Activated CD4-positive, alpha-beta T cell treated with anti-CD3 and anti-CD28 coated beads, Interleukin-10, Interleukin-2, amounts not matched to agents 100 ng/mL and 50 ng/mL, durations not matched to agents 16 hours and 8 hours (primary cell): Measurements from ENCODE around the gene MARCHF10.

ENCODE experiments used
- DNase-seq: peaks from one replicate; pipeline ENCODE4 v3.0.0-alpha.2; 2020

Gene MARCHF10

GRCh38 chr17:62675701-62676100, 132.4 kb downstream of the MARCHF10 start:
- no peak for DNase-seq

- no peak for DNase-seq
Observed at GRCh38 chr17:62675260-62675659, 132.9 kb downstream of the MARCHF10 start.

GRCh38 chr17:62674841-62675240, 133.3 kb downstream of the MARCHF10 start:
- DNase-seq = no peak

DNA sequence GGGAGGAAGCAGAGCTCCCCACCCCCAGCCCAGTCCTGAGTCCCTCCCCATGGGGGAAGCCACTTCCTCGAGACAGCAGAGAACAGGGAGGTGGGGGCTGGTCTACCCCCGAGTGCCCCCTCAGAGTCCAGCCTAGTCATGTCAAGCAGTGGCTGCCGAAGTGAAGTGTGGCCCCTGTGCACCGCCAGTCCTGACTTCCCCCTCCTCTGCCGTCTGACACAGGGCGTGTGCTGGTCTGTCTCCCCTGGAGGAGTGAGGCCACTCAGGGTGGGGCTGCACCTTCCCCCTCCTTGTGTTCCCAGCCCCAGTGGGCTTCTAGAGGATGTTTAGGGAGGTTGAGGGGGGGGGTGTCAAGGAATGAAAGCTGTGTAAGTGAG, 133.8 kb downstream of the MARCHF10 start:
- no peak for DNase-seq

DNA sequence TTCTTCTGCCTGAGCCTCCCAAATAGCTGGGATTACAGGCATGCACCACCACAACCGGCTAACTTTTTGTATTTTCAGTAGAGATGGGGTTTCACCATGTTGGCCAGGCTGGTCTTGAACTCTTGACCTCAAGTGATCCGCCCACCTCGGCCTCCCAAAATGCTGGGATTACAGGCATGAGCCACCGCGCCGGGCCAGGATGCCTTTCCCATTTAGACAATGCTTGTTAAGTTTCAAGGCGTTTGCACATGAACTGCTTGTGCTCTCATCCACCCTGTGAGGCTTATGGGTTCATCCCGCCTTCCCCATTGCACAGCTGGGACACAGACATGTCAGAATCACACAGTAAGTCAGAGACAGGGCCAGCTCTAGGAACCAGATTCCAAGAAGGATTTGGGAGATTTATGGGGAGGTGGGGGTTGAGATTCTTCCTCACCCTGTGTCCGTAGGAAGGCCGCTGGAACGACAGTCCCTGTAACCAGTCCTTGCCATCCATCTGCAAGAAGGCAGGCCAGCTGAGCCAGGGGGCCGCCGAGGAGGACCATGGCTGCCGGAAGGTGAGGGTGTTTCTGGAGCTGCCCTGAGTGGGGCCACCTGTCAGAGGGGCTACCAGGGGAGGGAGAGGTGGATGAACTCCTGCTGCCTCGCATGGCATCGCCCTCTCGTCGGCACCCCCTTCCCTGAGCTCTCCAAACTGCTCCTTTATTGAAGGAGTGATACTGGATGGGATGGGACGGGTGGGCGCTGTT, 134.3 kb downstream of the MARCHF10 start:
- DNase-seq = no peak

DNA sequence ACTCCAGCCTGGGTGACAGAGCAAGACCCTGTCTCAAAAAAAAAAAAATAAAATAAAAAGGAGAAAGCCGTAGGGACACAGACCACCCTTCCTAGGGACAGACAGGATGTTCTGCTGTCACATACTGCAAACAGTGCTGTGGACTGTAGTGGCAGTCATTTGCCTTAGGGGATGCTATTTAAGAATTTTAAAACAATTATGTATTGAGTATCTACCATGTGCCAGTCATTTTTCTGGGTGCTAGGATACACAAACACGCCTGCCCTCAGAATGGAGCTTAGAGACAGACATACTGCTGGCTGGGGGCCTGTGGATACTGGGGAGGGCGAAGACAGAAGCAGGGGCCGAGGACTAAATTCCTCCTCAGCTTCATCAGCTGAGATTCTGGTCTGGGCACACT, 135.2 kb downstream of the MARCHF10 start:
- no peak for DNase-seq

DNA sequence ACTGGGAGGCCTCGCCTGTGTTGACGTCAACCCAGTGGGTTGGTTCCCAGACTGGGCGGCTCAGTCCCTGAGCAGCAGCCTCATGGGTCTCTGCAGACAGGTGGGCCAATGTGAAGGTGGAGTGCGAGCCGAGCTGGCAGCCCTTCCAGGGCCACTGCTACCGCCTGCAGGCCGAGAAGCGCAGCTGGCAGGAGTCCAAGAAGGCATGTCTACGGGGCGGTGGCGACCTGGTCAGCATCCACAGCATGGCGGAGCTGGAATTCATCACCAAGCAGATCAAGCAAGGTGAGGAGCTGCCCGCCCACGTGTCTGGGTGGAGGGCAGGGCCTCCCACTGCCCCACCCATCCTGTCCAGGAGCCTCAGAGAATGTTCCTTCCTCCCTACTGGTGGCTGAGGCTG, 136.6 kb downstream of the MARCHF10 start:
- DNase-seq = no peak

GRCh38 chr17:62670202-62670821, 137.8 kb downstream of the MARCHF10 start:
- no peak for DNase-seq

DNA sequence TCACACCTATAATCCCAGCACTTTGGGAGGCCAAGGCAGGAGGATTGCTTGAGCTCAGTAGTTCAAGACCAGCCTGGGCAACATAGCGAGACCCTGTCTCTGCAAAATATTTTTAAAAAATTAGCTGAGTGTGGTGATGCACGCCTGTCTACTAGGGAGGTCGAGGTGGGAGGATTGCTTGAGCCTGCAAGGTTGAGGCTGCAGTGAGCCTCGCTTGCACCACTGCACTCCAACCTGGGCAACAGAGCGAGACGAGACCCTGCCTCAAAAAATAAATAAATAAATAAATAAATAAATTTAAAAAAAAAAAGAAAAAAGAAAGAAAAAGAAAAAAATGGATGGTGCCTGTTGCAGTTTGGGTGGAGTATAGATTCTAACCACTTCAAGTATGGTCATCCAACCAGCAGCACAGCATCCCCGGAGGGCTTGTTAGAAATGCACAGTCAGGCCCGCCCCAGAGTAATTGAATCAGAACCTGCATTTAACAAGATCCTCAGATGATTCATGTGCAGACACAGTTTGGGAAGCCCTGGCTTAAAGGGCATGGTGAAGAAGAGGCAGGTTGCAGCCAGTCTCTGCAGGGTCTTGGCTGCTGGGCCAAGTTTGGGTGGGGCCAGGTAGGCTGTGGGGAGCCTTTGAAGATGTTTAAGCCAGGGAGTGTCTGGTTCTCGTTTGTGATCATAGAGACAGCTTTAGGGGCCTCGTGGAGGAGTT, 139.9 kb downstream of the MARCHF10 start:
- DNase-seq = no peak

DNA sequence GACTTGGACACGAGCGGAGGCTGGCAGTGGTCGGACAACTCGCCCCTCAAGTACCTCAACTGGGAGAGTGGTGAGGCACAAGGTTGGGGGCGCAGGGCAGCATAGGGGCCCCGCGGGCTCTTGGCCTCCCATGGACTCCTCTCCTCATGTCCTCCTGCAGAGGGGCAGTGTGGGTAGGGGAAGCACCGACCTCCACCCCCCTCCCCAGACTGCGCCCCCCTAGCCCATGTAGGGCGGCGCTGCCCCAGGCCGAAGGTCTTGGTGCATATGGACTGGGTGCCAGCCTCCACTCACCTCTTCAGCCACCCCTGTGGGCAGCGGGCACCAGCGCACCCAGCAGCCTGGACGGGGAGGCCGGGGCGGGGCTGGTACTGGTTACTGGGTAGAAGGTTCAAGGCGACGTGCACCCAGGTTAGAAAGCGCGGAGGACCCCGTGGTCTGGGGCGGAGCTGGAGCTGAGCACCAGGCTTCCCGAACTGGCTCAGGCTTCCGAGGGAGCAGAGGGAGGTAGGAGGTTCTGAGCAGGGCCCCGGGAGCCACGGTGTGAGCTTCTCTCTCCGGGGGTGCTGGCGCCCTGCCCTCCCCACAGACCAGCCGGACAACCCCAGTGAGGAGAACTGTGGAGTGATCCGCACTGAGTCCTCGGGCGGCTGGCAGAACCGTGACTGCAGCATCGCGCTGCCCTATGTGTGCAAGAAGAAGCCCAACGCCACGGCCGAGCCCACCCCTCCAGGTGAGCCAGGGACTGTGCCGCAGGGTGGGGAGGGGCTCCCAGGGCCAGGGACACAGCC, 141.1 kb downstream of the MARCHF10 start:
- DNase-seq = no peak

GRCh38 chr17:62666061-62666800, 141.9 kb downstream of the MARCHF10 start:
- DNase-seq = no peak

DNA sequence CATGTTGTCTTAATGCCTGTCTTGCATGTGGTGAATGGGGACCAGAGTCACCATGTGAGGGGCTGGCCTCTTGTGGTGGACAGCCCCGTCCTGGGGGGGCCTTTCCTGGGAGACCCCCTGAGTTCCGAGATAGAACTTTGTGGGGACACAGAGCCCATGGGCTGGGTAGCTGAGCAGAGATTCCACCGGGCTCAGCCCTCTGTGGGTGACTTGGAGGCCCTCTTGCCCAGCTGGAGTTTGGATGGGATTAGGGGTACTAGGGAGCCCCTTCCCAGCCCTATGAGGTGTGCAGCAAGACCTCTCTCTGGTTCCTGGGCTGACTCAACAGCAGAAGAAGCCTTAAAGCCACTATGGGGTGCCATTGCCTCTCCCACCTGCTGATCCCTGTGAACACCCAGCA, 142.5 kb downstream of the MARCHF10 start:
- no peak for DNase-seq

DNA sequence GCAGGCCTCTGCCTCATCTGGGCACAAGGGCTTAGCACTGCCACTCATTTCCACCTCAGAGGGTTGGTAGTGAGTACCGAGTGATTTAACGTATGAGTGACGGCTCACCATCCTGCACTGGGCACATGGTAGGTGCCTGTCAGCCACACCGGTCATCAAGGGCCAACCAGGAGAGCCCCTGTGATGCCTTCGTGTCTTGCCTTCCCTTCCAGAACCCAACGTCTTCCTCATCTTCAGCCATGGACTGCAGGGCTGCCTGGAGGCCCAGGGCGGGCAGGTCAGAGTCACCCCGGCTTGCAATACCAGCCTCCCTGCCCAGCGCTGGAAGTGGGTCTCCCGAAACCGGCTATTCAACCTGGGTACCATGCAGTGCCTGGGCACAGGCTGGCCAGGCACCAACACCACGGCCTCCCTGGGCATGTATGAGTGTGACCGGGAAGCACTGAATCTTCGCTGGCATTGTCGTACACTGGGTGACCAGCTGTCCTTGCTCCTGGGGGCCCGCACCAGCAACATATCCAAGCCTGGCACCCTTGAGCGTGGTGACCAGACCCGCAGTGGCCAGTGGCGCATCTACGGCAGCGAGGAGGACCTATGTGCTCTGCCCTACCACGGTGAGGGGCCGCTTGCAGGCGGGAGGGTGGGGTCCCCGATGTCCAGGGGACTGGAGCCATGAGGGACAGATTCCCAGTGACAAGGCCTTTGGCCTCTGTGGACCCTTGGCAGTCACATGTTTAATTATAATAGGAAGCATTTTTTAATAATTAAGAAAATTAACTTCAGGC, 143.6 kb downstream of the MARCHF10 start:
- DNase-seq = no peak

GRCh38 chr17:62663304-62663703, 144.8 kb downstream of the MARCHF10 start:
- DNase-seq = no peak

GRCh38 chr17:62662855-62663254, 145.3 kb downstream of the MARCHF10 start:
- no peak for DNase-seq

- no peak for DNase-seq
Observed at GRCh38 chr17:62661337-62661736, 146.8 kb downstream of the MARCHF10 start.

DNA sequence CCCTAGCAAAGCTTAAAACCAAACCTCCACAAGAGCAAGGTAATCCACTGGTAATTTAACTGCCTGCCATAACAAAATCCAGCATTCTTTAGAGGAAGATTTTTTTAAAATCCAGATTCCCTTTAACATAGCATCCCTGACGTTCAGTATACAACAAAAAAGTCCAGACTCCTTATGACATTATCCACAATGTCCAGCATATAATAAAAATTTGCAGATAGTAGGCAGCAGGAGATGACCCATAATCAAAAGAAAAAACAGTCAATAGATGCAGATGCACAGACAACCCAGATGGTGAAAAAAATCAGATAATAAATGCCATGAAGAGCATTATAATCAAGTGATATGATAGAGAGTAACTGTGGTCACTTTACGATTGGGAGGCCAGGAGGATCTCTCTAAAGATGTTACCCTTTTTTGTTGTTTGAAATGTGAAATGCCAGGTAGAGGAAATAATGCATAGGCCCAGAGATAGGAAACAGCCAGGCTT, 147.4 kb downstream of the MARCHF10 start:
- DNase-seq = no peak

DNA sequence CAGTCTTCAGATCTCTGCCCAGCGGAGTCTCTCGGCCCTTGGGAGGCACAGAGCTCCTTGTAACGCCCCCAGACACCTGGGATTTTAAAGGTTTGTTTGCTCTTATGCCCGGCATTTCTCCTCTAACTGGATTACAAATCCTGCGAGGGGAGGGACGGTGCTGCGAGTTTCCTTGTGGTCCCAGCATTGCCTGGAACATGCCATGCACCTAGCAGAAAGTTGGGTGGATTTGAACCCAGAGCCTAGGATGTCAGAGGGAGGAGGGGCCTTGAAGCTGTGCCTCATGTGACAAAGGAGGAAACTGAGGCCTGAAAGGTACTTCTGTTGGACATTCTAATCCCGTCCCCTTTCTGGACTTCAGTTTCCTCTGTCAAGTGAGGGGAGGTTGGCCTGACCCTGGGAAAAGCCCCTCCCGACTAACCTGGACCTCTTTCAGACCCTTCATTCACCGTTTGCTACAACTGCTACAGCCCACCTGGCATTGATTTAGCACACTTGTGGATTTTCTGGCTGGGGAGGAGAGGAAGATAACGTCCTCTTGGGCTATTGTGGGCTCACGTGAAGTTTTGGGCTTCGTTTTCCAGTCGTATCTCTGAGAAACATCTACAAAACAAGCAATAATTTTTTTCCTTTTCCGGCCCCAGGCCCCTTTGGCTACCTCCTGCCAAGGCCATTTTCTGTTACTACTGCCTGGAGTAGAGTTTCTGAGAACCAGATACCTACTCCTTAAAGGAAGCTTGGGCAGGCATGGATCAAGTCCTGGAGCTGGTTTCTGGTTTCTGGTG, 149.8 kb downstream of the MARCHF10 start:
- no peak for DNase-seq

GRCh38 chr17:62657690-62658089, 150.4 kb downstream of the MARCHF10 start:
- no peak for DNase-seq

DNA sequence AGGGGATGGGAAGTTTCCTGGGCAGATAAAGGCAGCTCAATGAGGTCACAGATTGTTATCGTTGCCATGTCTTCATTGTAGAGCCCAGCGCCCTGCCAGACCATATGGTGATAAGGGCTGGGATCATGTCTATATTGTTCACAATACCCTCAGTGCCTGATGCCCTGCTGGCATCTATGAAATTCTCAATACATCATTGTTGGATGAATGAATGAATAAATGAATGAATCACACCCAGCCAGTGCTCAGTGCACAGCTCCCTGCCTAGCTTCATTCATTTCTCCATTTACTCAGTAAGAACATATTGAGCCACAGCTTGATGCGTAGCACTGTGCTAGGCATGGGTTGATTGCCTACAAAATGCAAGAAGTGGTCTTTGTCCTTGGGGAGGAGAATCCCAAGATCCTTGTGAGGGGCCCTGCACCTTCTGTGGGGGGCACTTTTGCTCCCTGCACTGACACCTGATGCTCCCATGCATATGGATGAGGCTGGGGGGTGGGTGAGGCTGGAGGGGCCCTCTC, 150.9 kb downstream of the MARCHF10 start:
- no peak for DNase-seq
